ENCODE results near the gene C1QTNF1.
"Not testable (repeated sequence)": the region's sequence is repeated elsewhere in the genome, so short reads cannot be mapped to it uniquely, and the experiment has no call there.

The C1QTNF1 gene

GRCh38 chr17:79026376-79027273 is 2.7 kb downstream of the C1QTNF1 start:
- no peak for DNase-seq

DNA sequence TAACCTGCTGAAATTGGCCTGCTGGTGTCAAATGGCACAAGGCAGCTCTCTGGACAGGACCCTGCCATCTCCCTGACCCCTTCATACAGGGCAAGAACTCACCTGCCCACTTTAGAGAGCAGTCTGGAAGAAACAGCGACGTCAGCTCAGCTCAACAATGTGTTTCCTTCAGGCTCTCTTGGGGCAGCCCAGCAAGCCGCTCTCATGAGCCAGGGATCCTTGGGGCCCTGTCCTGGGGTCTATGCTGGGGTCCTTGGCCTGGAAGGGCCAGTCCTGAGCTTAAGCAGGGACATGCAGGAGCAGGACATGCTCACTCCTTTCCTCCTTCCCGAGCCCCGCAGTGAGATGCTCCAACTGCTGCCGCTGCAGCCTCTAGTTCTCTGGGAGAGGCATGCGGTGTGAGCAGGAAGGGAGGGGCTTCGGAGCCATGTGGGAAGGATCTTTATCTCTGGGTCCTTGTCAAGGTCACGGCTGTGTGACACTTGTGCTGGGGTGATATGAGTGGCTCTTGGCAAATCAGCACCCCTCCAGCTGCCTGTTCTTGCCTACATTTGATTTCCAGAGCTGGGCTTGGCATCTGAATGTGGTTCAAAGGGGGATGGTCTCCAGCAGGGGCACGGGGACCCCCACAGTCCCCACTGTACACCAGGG is 3.4 kb downstream of the C1QTNF1 start:
- DNase-seq, result no peak

DNA sequence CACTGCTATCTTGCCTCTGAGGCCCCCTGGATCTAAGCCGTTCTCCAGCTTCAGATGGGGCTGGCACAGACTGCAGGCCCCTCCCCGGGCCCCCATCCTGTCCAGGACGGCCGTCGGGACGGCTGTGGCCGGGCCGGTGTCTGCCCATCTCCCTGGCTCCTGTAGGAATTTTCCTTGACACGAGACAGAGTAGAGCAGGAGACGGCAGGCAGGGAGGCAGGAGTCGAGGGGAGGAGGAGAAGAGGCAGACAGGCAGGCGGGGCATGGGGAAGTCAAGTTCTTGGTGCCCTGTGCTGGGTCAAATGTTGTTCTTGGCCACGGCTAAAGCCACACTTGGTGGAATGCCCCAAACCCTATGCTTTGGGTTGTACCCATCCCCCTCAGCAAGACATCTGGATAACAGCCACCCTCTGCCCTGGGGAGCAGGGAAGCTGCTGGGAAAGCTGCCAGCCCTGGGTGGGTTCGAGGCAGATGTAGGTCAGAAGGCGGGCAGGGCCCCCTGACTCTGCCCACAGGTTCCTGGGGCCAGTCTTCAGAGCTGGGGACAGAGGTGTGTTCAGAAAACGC is 4.0 kb downstream of the C1QTNF1 start:
- DNase-seq, result no peak

DNA sequence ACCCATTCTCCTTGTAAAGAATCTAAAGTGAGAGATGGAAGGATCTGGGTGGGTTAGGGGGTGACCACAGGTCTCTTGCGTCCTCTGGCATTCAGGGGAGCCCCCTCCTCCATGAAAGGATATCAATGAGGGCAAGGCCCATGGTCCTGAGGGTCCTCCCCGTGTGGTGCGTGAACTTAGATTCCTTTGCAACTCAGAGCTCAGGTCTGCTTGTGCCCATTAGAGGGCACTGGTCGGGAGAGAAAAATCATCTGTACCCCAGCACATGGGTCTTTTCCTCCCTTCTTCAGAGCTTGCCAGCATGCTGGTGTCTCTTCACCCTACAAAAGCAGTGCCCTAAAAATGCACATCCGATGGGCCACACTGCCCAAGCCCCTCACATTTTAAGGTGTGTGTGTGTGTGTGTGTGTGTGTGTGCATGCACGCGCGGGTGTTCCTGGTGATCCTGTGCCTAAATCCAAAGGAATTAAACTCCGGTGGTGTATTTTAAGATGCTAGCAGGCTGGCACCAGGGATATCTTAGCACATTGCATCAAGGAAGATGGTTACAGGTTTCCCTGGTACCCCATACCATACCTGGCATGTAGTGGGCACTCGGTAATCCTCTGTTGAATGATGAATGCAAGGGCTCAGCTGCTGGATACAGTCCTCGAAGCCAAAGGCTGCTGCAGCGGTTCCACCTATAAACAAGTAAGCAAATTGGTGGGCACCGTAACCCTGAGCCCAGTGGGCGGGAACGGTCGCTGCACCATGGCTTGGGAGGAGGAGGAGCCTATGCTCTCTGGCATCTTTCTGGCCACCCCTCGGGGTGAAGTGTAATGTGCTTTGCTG is 4.7 kb downstream of the C1QTNF1 start:
- DNase-seq, result no peak

GRCh38 chr17:79029327-79030009 is 5.5 kb downstream of the C1QTNF1 start:
- no peak for DNase-seq

GRCh38 chr17:79030636-79031035 is 6.7 kb downstream of the C1QTNF1 start:
- not testable (repeated sequence) for DNase-seq

DNA sequence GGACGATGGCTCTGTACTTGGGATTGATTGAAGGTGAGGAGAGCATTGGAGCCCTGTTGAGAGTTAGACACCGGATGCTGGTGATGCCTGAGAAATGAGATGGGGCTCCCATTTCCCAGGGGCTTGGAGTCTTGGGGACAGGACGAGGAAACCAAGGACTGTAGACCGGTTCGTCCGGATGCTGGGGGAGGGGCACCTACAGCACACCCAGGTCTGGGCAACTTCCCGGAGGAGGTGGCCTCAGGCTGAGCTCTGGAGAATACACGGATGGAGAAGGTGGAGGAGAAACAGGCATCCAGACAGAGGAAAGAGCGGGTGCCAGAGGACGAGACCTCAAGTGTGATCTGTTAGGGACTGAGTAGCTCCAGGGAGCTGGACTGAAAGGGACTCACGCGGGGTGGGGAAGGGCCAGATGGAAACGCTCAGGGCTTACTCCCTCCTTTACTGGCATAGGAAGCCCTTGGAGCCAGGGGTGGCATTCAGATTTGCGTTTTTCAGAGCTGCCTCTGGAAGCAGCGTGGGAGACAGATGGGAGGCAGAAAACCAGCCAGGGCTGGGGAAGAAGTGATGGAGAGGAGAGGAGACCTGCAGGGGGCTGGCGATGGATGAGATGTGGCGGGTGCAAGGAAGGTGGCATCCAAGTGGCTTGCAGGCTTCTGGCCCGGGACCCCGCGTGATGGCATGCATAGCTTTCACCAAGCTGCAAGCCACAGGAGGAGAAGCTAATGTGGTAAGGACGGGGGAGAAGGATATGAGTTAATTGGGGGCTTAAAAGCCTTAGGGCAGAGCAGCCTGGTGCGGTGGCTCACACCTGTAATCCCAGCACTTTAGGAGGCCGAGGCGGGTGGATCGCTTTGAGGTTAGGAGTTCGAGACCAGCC is 8.3 kb downstream of the C1QTNF1 start:
- DNase-seq, result no peak

DNA sequence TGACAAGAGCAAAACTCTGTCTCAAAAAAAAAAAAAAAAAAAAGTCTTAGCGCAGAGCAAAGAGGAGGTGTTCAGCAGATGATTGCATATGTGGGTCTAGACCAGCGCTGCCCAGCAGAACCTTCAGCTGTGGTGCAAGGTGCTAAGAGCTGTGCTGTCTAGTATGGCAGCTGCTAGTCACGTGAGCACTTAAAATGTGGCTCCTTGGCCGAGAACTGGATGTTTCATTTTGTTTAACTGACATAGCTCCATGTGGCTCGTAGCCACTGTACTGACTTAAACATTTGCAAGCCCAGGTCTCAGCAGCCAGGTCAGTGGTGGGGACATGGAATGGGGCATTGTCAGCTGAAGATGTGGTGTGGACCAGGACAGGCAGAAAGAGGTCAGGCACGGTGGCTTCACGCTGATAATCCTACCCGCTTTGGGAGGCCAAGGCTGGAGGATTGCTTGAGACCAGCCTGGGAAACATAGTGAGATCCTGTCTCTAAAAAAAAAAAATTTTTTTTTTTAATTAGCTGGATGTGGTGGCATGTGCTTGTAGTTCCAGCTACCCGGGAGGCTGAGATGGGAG is 9.2 kb downstream of the C1QTNF1 start:
- DNase-seq, result no peak

- DNase-seq, result no peak
These were observed 10.0 kb downstream of the C1QTNF1 start for GRCh38 chr17:79033741-79034501.

GRCh38 chr17:79034931-79035485 is 11.0 kb downstream of the C1QTNF1 start:
- no peak for DNase-seq

DNA sequence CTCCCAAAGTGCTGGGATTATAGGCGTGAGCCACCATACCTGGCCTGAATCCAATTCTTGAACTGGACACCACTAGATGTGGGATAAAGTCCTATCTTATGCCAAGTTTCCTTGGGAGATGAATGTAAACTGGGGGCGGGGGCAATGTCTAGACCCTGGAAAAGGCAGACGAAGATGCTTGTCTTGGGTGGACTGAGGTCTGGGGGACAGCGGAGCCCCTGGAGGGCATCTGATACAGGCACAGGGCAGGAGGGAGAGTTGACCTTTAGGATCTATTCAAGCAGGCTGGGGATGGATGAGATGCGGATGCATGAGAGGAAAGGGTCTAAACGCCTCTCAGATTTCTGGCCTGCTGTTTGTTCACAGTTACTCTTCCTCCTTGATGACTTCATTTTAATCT is 11.7 kb downstream of the C1QTNF1 start:
- no peak for DNase-seq

- no peak for DNase-seq
These were observed 12.2 kb downstream of the C1QTNF1 start for GRCh38 chr17:79036181-79036580.

DNA sequence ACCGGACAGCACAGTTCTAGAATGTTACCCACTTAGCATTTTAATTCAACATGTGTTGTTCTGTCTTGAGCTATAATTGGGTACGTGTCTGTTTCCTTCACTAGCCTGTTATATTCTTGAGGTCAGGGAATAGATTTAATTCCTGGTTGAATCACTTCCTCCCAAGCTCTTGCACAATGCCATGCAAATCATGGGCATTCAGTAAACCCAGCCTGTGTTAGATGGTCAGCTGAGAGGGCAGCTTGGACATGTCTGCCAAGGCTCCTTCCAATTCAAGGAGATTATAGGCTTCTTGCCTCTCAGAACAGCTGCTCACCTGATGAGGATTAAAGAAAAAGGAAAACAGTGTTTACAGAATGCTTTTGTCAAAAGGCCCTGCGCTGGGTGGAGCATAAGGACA is 12.6 kb downstream of the C1QTNF1 start:
- DNase-seq, result no peak

- DNase-seq, result no peak
These were observed 14.7 kb downstream of the C1QTNF1 start for GRCh38 chr17:79038545-79039135.

DNA sequence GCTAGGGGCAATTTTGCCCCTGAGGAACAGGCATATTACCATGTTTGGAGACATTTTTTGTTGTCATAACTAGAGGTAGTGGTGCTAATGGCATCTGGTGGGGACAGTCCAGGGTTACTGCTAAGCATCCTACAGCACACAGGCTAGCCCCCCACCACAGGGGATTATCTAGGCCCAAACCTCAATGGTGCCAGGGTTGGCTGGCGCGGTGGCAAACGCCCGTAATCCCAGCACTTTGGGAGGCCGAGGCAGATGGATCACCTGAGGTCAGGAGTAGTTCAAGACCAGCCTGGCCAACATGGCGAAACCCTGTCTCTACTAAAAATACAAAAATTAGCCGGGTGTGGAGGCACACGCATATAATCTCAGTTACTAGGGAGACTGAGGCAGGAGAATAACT is 15.2 kb downstream of the C1QTNF1 start:
- no peak for DNase-seq

DNA sequence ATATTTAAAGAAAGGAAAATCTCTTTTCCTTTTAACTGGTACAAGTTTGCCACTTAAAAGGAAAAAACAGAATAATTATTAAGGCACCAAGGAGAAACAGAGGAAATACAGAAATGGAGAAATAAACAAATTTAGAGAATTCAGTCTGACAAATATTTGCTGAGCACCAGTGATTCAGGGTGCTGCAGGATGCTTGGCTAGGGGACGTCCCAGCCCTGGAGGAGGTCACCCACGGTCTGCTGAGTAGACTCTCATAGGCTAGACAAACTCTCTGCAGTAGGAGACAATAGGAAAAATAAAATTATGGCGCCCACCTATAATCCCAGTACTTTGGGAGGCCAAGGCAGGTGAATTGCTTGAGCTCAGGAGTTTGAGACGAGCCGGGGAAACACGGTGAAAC is 15.9 kb downstream of the C1QTNF1 start:
- no peak for DNase-seq

GRCh38 chr17:79041041-79041570 is 17.1 kb downstream of the C1QTNF1 start:
- no peak for DNase-seq

DNA sequence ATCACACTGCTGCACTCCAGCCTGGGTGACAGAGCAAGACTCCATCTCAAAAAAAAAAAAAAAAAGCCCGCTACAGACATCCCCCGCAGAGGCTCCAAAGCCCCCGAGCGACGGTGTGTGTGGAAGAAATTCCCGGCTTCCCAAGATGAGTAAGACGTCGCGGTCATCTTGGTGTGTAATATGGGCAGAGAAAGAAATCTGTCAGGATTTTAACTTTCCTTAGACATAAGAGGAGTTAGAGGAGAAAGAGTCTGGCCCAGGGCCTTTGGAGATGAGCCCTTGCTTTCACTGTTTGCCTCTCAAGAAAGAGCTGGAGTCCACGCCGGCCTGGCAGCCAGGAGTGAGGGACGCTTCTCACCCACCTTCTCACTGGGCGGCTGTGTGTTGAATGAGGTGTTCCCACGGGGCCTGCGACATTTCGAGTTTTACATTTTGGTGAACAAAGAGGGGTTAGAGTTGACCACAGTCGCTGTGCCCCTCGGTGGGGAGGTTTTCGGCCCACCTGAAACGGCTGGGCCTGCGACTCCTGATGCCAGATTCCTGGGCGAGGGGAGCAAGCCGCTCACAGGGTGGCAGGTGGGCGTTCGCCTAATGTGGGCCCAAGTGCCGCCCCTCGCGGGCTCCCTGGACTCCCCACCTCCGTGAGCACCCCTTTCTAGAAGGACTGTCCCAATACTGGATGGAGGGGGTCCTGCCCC is 17.9 kb downstream of the C1QTNF1 start:
- DNase-seq, result no peak

Data from CD4-positive, alpha-beta T cell treated with Interferon gamma for 1 hour (primary cell).